Stromal cell of bone marrow (primary cell): ENCODE results near the gene PPOX.

Experiments
- DNase-seq: peaks from one replicate; pipeline ENCODE4 v3.0.0-alpha.2; 2012; ENCODE audit warnings: low read depth

The PPOX gene

DNA sequence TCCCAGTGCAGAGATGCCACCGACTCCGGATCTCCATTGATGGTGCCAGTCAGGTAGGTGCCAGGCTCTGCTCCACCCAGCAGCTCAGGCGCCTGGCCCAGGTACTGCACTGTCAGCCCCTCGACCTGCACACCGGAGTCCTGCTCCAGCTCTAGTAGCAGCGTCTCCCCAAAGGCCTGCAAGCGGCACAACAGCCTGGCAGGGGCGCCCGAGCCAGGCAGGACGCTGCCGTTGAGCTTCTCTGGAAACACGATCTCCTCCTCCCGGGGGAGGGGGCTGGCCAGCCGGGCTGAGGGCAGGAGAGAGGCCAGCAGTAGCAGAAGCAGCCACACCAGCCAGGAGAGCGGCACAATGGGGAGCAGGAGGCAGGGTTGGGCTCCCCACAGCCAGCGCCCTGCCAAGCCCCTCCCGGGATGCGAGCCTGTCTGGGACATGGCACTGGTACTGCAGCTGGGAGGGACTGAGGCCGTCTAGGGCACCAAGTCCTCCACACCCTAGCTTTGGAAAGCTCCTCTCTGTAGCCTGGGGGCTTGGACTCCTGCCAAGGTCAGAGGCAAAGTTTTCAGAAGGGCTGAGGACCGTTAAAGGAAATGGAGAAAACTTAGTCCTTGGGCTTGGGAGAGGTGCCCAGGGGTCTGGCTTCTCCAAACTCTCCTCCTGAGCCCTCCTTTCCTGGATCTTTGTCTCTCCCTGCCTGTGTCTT is 32.1 kb downstream of the PPOX start:
- no peak for DNase-seq

DNA sequence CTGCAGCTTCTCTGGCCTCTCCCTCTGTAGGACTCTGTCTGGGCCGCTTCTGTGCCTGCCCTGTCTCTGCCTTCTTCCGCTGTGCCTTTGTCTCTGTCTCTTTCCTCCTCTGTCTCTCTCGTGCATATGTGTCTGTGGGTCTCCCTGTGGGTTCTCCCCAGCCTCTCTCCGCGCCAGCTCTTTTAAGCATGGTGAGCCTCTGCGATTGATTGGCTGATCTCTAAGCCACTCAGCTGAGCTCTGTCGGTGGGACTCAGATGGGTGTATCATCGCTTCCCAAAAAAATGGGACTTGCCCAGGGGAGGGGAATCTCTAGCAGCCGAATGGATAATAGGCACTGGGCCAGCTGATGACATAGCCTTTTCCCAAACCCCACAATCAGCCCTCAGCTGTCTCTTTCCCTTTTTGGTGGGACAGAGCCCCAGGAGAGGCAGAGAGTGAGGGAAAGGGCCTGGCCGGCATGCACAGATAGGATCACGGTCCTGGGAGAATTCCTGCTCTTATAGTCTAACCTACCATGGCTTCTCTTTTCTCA is 32.7 kb downstream of the PPOX start, which contains the start of gene ADAMTS4:
ADAMTS4 (minus strand) TSS at position 158 of the 535 bp plus-strand sequence. CDS start 427 bp downstream, outside the sequence.
- DNase-seq = peak; percentile 83

DNA sequence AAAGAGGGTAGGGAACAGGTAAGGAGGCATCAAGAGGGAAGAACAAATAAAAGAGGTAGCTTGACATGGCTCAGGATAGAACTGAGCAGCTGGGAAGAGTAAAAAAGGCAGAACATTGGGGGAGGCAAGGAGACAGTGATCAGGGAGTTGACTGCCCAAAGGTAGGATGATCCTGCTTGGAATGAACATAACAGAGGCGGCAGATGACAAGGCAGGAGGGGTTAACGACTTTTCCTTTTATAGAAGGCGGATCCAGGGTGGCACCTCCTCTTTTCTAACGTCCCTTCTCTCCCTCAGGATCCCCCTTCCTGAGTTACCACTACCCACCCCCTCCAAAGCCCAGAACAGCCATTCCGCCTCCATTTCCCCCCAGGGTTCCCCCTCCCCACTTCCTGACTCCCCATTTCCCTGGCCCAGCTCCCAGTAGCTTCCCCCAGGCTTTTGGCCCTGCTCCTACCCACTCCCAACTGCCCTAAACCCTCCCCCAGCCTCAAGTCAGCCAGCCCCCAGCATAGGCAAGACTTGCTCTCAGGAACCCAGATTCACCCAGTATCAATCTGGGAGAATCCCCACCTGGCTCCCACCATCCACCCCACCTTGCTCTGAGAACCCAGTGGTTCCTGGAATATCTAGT is 33.4 kb downstream of the PPOX start:
- DNase-seq = no peak

DNA sequence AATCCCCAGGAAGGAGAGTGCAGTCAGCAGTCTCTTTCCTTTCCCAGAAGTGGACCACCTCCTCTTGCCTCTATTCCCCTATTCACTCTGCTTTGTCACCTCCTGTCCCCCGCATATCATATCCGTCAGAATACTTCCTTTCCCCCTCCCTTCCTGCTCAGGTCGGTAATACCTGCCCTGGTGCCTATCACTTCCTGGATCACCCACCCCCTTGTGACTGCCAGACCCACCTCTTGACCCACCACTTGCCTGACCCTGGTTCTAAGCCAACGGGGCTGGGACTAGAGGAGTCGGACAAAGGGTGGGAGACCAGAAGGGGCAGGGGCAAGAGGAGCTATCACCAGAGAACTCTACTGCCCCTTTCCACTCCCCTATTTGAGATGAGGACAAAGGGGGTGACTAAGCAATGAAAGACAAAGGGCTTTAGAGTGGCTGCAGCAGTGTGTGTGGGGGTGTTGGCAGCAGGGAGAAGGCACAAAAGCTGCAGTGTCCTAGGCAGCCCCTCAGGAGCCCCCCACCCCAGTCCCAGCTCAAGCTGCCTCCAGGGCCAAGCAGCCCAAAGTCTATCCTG is 34.3 kb downstream of the PPOX start:
- no peak for DNase-seq

DNA sequence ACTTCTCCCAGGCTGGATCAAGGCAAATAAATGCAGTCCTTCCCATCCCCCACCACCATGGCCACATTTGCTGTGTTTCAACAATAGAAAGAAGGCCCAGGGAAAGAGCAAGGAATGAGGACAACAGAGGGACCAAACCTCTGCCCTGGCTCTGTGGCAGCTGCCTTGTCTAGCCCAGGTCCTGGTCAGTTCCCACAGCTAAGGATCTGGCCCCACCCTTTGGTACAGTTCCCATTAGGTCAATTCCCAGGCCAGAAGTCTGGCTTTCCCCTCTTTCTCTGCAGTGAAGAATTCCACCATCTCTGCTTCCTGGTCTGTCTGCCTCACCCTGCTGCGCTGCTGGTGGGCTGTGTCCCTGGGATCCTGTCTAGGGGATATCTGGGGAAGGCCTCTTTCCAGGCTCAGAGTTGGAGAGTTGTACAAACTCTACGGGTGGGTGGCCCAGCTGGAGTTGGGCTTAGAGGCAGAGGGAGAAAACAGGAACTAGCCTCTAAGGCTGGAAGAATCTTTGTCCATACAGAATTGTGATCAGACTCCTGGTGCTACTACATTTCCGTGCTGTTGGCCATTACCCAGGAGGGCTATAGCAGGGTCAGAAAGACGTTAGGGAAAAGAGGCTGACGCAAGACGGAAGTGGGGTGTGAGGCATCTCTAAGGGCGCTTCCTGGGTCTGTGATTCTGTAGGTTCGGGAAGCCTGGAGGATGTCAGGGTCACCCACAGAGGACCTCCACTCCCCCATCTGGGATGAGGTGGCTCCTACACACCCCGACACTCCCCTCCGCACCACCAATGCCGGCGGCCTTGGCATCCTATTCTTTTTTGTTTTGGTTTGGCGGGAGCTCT is 35.0 kb downstream of the PPOX start:
- peak; percentile 65 for DNase-seq

DNA sequence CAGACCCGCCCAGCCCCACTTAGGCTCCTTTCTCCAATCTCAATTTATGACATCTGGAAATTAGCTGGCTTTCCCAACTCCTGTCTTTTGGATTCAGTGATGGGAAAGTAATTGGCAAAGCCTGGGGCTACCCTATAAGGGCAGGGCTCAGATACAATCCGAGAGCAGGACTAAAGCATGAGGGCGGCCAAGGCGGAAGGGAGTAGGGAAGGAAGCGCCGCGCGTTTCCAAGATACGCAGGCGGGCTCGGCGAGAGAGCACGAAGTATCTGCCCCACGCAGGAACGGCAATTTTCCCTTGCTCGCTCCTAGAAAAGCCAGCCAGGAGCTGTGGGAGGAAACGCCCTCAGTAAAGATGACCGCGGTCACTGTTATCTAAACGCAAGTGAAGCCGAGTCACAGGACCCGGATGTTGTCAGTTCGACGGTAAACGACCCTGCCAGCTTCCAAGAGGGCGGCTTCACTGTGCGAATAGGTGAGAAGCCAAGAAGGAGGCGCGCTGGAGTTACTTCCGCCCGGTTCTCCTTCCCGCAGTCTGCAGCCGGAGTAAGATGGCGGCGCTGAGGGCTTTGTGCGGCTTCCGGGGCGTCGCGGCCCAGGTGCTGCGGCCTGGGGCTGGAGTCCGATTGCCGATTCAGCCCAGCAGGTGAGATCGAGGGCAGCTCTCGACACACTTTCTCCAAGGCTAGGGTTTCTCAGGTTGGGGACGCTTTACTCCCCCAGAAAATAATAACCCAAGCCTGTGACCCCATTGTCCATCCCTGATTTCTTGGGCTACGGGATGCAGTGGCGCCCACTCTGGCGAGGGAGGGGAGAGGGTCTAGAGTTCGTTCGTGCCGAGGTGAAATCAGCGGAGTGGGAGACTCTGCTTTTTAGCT is 35.8 kb downstream of the PPOX start, which contains the start of gene NDUFS2:
NDUFS2 (plus strand) TSS at position 532 of the 877 bp plus-strand sequence; CDS start at position 551, 19 bp downstream.
- peak; percentile 99 for DNase-seq

DNA sequence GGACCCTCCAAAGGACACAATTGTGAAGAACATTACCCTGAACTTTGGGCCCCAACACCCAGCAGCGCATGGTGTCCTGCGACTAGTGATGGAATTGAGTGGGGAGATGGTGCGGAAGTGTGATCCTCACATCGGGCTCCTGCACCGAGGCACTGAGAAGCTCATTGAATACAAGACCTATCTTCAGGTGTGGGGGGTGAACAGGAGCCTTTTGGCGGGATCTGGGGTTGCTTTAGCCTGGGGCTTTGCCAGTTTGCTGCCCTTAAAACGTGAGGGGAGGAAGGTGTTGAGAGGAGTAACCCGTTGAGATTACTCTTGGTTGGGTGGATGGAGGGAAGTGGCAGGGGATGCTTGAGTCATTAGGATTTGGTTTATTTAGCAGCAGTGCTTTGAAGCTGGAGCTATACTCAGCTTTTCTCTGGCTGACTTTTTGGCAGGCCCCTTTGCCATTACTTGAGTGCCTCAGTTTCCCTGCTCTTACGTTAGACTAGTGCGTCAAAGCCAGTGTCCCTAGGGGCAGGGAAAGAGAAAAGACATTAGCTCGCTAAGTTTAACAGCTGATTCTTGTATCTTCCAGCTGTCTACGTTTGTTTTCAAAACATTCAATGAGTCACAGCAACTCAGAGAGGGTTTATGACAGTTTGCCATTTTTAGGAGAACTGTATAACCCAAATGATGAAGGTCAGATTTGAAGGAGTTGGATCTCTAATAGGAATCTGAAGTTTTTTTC is 40.4 kb downstream of the PPOX start:
- DNase-seq = no peak

DNA sequence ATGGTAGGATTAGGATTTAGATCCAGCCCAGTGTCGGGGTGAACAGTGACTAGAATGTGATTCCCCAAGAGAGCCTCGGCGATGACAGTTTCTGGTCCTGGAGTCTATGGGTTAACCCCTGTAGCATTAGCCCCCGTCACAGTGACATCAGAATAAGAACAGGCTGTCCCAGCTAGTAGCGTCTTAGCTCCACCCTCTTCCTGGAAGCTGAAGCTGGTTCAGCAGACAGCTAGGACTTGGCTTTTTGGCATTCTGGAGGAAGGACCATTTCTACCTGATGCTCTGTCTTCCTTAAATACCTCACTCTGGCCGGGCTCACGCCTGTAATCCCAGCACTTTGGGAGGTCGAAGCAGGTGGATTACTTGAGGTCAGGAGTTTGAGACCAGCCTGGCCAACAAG is 40.9 kb downstream of the PPOX start:
- DNase-seq = no peak

DNA sequence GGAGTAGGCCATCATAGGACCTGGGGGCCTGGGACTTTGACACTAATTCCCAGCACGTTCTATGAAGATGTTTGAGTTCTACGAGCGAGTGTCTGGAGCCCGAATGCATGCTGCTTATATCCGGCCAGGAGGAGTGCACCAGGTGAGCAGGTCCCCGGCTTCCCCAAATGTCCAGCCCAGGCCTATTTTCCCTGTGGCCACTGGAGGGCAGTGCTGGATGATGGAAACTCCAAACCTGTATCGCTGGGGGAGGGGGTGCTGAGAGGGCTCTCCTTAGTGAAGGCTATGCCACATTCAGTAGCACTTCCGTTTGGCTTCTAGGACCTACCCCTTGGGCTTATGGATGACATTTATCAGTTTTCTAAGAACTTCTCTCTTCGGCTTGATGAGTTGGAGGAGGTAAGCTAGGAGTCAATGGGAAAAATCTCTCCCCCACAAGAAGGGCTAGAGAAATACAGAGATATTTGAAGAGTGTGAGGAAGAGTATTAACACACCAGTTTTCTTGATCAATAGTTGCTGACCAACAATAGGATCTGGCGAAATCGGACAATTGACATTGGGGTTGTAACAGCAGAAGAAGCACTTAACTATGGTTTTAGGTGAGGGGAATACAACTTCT is 43.7 kb downstream of the PPOX start:
- DNase-seq = peak; percentile 51

DNA sequence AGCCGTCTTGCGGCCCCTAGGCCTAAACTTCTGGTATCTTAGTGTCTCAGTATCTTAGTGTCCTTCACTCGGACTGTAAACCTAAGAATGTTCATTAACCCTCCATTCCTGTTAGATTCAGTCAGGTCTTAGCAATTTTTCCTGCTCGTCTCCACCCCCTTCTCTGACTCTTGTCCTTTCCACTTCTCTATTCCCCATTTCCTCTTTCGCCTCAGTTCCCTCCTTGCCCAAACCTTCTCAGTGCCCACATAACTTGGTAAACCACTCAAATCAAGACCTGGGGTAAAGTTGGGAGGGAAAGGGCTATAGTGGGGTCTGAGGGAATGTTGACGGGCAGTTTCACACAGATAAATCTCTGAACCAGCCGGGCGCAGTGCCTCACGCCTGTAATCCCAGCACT is 48.1 kb downstream of the PPOX start:
- DNase-seq = no peak

DNA sequence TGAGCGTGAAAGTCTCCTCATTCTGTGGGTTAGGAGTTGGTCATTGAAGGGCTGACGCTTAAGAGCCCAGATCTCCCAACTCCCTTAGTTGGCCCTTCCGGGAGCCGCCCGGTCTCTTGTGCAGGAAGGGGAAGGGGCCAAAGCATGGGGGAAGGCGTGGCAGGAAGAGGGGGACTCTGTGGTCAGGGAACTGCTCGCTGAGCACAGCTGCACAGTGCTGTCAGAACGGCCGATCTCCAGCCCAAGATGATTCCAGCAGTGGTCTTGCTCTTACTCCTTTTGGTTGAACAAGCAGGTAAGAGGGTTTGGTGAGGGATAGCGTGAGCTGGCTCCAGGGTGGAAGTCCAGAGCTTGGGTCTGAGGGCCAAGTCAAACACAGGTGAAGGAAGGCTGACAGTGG is 48.9 kb downstream of the PPOX start, which contains the start of gene FCER1G:
FCER1G (plus strand) TSS at position 220 of the 400 bp plus-strand sequence; CDS start at position 247, 27 bp downstream.
- DNase-seq = no peak

DNA sequence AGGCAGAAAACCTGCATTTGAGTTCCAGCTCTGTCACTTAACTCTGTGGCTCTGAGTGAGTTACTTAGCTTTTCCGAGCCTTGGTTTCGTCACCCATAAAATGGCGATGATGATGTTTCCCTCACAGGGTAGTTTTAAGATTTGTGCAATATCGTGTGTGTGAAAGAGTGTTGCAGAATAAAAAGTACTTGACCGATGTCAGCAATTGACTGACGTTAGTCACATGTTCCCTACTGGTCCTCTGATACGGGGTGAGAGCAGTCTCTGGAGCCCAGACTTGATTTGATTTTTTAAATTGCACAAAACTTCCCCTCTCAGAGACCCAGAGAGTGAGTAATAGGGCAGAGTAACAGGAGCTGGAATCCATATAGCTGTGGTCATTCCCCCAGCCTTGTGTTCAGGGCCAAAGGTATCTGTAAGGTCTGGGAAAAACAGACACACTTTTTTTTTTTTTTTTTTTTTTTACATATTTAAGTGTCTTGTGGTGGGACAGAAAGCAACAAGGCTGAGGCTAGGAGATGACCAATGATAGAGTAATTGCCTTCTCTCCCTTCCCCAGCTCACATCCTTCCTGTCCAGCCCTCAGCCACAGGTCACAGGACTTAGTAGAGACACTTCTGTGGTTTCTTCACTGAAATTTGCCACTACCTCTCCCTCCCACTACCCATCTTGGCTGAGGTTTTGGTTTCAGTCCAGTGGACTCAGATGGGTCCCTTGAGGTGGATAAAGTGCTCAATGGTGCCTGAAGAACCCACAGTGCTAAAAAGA is 50.9 kb downstream of the PPOX start:
- DNase-seq = peak; percentile 81

DNA sequence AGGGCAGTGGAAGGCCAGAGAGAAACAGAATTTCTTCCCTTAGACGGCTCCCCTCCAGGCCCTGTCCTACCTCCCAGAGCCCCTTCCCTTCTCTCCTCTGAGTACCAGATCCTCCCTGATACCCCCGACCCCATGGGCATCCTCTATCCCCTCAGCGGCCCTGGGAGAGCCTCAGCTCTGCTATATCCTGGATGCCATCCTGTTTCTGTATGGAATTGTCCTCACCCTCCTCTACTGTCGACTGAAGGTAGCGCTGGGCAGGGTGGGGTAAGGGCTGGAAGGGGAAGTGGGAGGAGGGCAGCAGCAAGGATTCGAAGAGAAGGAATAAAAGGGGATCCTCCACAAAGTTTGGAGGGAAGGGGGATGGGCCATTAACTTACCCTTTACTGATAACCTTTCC is 51.6 kb downstream of the PPOX start:
- no peak for DNase-seq

DNA sequence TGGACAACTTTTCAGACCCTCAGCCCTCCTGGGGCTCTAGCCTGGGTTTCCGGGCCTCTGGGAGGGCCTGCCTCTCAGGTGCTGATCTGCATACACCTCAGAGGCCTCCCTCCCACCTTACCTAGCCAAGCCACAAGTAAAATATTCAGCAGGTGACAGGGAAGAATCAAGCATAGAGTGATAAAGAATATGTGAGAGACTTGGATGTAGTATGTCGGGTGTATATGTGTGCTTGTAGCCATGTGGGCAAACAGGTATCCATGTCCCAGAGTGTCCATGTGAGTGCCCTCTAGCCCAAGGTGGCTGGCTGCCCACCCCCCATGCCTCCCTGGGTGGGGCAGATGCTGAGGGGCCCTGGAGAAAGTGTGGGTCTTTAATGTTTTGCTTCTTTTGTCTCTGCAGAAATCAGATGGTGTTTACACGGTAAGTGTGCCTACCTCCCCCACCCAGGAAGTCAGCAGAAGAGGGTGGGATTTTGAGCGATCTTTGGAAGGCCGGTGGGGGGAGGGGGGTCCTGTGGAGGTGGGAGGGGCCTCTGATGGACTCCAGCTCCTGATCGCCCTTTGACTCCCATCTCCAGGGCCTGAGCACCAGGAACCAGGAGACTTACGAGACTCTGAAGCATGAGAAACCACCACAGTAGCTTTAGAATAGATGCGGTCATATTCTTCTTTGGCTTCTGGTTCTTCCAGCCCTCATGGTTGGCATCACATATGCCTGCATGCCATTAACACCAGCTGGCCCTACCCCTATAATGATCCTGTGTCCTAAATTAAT is 52.3 kb downstream of the PPOX start:
- DNase-seq = no peak

DNA sequence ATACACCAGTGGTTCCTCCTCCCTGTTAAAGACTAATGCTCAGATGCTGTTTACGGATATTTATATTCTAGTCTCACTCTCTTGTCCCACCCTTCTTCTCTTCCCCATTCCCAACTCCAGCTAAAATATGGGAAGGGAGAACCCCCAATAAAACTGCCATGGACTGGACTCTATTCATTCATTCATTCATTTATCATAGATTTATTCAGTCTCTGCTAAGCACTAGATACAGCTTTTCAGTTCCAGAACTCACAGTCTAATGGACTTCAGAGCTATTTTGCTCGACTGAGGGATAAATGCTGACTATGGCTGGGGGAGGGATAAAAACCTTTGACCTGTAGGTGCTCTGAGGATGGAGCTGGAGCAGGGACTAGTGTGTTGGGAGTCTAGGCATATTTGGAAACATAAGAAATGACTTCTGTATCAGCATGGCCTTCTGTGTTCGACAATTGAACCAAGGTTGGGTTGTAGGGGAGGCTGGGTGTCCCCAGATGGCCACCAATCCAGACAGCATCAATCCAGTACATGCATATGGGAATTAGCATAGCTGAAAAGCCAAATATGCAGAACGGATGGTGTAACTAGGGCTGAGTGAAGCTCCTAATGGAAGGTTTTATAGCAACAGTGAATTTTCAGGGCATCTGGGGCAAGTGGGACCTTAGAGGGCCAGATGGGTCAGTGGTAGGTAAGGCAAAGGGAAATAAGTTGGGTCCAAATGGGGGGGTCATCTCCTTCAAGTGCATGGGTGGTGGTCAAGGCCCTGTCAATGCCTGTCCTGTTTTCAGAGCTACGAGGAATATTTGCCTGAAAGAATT is 53.1 kb downstream of the PPOX start:
- no peak for DNase-seq

DNA sequence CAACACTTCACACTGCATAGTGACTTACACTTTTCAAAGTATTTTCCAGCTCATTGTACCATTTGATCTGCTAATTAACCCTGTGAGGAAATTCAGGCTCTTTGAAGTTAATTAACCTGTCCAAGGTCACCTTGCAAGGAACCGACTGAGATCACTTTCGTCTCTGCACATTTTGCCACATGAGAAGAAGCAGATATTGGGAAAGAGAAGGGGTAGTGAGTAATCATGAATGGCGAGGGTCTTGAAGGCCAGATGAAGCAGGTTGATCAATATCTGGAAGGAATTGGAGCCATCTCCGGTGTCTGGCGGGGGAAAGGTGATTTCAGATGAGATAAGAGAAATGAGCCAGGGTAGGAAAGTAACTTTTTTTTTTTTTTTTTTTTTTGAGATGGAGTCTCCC is 53.8 kb downstream of the PPOX start:
- DNase-seq = no peak
